ENCODE results near the gene SMARCA4. TPM values are rescaled to one million over a fixed set of nuclear protein-coding genes. Genes with fewer than 3 reads are reported as not detected.

The SMARCA4 gene
- total RNA-seq, 1 donor from 2014 or later, result 46.8 TPM

DNA sequence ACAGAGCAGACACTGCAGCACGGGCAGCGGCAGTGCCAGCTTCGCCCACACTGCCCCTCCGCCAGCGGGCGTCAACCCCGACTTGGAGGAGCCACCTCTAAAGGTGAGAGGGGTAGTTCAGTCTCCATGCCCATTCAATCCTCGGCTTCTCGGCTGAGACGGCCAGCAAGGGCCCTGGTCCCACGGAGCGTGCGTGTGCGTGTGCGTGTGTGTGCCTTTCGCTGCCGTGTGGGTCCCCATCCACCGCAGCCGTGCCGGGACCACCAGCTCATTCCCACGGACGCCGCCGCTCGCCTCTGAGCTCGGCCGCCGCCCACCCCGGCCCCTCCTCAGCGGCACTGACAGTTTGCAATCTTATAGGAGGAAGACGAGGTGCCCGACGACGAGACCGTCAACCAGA, 72.9 kb downstream of the SMARCA4 start:
- DNase-seq (ENCODE audit: low read depth in 2 of 2), result no peak

DNA sequence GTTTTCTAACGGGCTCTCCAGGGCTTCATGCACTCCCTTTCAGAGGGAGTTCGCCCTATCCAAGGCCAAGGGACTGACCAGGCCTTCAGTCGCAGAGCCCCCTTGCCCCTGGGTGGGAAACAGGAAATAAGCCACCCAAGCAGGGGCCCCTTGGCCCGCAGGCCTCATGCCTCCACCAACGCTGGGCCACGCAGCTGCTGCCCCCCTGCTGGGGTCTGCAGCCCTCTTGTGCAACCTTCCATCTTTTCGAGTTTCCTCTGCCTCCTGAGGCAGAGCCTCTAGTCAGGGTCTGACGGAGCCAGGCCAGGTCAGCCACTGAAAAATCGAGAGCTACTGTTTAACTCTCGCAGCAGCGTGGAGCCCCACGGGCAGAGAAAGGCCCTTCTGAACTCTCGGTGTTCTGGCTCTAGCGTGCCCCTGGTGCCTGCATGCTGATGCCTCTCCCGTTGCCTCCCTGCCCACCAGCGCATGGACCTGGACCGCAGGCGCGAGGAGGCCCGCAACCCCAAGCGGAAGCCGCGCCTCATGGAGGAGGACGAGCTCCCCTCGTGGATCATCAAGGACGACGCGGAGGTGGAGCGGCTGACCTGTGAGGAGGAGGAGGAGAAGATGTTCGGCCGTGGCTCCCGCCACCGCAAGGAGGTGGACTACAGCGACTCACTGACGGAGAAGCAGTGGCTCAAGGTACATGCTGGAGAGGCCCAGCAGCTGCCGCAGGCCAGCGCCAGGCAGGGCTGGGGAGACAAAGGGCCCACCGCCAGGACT, 73.8 kb downstream of the SMARCA4 start:
- no peak for DNase-seq (ENCODE audit: low read depth in 2 of 2)

DNA sequence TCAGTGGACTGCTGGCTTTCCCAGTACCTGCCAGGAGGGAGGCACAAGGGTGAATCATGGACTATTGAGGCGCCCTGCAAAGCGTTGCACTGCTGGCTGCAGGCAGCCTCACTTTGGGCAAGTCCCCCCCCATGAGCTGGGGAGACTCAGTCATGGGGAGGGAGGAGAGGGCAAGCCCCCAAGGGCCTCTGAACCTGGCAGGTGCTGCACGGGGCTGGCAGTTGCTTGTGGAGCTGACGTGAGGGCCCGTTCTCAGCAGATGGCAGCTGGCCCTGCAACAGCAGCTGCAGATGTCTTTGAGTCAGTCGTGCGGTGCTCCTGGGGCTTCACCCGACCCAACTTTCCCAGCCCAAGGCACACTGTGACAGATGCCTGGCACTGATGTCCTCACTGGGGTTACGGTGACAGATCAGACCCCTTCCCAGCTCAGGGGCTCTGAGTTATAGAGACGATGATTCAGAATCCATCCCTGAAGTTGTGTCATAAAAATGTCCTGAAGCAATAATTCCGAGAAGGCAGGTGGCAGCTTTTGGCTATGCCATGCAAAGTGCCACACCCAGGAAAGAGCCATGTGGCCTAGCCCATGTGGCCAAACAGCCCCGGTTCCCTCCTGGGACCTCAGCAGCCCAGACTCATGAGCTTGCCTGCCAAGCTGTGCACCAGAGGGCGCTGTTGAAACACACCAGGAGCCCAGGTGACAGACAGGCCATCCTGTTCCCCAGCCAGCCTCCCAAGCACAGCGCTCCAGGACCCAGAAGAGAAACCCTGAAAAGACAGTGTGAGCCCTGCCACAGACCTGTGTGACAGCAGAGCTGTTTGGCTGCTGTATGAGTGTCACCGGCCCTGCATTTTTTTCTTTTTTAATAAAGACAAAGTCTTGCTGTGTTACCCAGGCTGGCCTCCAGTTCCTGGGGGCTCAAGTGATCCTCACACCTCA, 74.9 kb downstream of the SMARCA4 start:
- peak; percentile 88 to 93 for DNase-seq (ENCODE audit: low read depth in 2 of 2)

DNA sequence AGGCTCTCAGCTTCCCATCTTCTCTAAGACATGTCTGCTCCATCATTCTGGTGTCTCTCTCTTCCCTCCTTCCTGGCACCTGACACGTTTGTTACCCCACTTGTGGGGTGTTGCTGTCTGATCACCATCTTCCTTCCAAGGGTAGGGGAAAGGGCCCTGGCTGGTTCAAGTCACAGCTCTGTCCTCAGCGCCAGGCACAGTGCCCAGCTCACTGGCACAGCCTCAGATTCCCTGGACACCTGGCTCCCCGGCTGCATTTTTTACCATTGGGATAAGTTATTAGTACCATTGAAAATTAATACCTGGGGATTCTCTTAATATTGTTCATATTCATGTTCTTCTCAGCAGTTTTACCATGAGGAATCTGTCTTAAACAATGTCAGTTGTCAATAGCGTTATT, 77.7 kb downstream of the SMARCA4 start:
- no peak for DNase-seq (ENCODE audit: low read depth in 2 of 2)

DNA sequence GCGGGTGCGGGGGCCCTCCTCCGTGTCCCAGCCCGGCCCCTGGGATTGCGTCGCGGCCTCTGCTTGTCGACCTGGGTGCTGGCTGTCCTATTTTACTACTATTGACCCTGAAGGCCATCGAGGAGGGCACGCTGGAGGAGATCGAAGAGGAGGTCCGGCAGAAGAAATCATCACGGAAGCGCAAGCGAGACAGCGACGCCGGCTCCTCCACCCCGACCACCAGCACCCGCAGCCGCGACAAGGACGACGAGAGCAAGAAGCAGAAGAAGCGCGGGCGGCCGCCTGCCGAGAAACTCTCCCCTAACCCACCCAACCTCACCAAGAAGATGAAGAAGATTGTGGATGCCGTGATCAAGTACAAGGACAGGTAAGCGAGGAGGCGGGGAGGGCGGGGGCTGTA, 80.4 kb downstream of the SMARCA4 start:
- DNase-seq (ENCODE audit: low read depth in 2 of 2), result no peak

DNA sequence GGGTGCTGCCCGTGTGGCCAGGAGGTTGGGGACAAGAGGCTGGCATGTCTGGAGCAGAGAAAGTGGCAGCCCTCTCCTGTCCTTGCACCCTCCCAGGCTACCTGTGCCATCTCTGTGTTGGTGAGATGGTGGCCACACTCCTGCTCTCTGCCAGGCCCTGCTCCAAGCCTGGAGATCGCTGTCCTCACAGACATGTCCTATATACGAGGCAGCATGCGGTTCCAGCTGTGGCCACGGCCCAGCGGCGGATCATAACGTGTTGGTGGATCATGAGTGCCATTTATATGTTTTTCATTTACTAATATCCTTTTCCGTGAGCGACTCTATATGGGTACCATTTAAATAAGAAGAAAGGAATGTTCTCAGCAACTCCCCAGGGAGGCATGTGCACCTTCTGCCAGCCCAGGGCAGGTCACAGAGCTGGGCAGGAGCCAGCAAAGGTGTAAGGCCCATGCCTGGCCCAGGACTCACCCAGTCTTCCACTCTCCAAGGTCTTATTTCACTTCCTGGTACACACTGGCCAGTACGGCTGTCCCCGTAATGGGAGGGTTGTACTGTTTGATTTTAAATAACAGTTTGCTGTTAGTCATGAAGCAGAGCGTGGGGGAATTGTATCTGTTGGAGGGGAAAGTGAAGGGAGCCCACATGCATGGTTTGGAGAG, 81.3 kb downstream of the SMARCA4 start:
- DNase-seq (ENCODE audit: low read depth in 2 of 2), result no peak

DNA sequence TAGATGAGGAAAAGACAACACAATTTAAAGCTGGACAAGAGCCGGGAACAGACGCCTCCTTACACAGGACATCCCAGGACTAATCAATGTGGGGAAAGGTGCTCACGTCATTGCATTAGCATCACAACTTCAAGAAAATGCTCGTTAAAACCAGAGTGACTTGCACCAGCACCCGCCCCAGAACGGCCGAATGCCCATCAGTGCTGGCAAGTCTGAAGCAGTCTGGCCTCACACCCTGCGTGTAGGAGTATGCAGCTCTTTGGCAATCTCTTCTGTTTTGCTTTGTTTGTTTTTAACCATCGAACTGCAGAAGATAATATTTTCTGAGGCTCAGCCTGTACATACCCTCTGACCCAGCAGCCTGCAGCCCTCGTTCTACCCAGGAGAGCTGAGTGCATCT, 83.6 kb downstream of the SMARCA4 start:
- DNase-seq (ENCODE audit: low read depth in 2 of 2), result no peak

DNA sequence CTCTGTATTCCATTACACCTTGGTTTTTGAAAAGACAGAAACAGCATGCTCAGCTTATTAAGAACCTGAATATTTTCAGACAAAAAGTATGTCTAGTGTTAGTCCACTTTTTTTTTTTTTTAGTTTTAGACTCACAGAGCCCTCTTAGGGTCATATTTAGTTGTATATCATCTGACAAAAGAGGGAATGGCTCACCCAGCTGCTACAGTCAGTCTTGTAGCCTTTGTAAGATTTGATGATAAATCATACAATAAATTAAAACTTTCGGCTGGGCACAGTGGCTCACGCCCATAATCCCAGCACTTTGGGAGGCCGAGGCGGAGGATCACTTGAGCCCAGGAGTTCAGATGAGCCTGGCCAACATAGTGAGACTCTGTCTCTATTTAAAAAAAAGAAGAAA, 84.7 kb downstream of the SMARCA4 start:
- DNase-seq (ENCODE audit: low read depth in 2 of 2), result no peak

DNA sequence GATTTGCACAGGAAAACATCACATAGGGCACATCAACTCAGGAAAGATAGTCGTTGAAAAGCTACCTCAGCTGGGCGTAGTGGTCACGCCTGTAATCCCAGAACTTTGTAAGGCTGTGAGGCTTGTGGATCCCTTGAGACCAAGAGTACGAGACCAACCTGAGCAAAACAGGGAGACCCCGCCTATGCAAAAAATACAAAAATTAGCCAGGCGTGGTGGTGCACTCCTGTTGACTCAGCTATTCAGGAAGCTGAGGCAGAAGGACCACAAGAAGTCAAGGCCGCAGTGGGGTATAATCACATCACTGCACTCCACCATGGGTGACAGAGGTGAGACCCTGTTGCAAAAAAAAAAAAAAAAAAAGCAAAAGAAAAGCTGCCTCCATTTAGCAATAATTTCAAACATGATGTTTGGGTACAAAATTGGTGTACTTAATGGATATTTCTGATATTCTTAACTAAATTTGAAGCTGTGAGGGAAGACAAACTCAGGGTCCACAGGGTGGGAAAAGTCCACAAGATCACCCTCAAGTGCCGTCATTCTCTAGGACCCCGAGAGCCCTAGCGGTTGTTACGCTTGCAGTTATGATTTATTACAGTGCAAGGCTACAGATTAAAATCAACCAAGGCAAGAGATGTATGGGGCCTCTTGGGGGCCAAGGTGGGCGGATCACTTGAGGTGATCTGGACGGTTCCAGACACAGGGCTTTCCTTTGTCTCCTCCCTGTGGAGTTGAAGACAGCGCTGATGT, 86.0 kb downstream of the SMARCA4 start:
- no peak for DNase-seq (ENCODE audit: low read depth in 2 of 2)

DNA sequence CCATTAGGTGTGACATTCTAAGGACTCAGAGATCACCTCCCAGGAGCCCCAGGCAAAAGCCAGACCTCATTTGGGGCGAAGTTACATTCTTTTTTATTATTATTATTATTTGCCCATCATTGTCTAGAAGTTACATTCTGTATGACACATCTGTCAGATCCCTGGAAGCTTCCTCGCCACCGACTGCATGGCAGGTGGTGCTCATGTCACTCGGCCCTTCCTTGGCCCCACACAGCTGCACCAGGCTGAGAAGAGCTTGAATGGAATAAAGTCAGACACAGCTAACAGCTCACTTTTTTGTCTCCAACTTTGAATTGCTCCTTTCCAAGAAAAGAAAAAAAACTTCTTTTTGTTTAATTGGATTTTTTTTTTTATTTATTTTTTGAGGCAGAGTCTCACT, 87.0 kb downstream of the SMARCA4 start:
- DNase-seq (ENCODE audit: low read depth in 2 of 2), result no peak

DNA sequence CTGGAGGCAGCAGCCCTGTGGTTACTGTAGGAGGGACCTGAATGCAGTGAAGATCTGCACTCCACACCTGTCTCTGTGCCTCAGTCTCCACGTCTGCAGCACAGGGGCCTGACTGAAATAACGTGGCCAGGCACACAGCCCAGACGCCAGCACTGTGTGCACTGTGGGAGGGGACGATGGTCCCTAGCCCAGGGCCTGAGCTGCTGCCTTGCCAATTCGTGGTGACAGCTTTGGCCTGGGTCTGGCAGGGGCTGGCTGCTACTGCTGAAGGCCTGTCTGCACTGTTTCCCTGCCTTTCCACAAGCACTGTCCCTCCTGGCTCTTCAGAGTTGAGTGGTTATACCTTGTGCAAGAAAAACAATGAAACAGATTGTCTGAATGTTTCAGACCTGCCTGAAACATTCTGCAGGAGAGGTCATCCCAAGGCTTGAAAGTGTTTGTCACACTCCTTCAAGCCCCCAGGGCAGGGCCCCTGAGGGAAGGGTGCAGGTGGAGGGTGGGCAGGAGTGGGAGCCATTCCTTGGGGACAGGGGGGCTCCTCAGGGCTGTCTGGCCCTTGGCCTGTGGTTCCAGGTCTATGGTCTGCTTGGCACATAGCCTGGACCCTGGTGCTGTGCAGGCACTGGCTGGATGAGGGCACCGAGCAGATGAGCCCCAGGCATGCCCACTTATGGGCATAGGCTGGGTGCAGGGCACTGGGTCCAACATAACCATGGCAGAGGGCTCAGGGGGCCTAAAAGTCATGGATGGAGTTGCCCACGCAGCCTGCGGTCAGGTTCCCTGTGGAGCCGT, 89.7 kb downstream of the SMARCA4 start:
- DNase-seq (ENCODE audit: low read depth in 2 of 2), result no peak

DNA sequence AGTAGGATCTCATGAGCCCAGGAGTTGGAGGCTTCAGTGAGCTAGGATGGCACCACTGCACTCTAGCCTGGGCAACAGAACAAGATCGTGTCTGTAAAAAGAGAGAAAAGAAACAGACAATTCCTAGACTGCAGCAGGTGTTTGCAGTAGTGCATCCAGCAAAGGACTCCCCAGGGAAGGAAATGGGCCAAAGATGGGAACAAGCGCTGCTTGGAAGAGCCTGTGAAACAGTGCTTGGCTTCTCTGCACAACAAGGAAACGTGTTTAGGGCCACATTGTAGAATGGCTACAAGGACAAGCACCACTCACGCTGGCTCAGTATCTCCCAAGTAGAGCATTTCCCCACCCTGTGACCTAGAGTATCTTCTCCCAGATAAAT, 93.0 kb downstream of the SMARCA4 start:
- no peak for DNase-seq (ENCODE audit: low read depth in 2 of 2)

DNA sequence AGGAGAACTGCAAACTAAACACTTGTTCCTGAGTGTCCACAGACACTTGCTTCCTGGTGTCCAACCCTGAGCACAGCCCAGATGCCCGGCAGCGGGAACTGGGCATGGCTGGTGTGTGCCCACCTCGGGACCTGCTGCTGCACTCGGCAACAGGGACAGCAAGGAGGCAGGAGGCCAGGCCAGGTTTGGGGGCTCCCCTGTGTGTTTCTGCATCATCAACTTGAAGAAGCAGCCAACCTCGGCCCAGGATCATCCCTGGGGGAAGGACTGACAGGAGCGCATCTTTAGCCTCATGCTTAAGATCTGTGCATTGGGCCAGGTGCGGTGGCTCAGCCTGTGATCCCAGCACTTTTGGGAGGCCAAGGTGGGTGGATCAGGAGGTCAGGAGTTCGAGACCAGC, 93.4 kb downstream of the SMARCA4 start:
- DNase-seq (ENCODE audit: low read depth in 2 of 2), result no peak

DNA sequence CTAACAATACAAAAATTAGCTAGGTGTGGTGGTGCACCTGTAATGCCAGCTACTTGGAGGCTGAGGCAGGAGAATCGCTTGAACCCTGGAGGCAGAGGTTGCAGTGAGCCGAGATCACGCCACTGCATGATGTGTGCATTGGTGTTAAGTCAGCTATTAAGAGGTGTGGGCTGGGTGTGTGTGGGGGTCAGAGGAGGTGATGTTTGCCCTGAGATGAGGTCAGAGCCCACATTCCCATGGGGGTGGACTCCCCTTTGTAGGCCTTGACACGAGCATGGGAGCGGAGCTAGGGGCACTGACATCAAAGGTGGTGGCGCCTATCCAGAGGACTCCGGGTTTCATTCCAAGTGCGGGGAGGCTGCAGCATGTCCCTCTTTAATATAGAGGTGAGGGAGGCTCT, 93.8 kb downstream of the SMARCA4 start:
- DNase-seq (ENCODE audit: low read depth in 2 of 2), result no peak

DNA sequence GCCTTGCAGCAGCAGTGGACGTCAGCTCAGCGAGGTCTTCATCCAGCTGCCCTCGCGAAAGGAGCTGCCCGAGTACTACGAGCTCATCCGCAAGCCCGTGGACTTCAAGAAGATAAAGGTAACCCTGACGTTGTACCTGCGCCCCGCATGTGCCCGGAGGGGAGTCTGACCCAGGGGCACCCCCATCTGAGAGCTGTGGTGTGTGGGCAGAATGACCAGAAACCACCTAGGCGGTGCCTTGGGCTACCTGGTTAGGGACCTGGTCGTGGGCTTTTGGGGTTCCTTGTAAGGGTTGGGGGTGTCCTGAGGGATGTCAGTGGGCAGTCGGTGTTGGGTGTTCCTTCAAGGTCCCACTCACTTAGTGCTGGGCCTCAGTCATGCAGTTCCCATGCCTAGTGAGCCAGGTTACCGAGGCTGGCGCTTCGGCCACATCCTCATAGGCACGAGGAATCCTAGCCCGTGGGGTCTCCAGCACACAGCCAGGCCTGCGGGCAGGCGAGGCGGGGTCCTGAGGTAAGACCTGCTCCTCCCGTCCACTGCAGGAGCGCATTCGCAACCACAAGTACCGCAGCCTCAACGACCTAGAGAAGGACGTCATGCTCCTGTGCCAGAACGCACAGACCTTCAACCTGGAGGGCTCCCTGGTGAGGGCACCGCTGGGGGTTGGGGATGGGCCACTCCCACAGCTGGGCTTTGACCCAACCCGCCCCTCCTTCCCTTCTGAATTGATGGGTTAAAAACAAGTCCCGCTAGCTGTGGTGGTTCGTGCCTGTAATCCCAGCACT, 97.6 kb downstream of the SMARCA4 start:
- no peak for DNase-seq (ENCODE audit: low read depth in 2 of 2)

DNA sequence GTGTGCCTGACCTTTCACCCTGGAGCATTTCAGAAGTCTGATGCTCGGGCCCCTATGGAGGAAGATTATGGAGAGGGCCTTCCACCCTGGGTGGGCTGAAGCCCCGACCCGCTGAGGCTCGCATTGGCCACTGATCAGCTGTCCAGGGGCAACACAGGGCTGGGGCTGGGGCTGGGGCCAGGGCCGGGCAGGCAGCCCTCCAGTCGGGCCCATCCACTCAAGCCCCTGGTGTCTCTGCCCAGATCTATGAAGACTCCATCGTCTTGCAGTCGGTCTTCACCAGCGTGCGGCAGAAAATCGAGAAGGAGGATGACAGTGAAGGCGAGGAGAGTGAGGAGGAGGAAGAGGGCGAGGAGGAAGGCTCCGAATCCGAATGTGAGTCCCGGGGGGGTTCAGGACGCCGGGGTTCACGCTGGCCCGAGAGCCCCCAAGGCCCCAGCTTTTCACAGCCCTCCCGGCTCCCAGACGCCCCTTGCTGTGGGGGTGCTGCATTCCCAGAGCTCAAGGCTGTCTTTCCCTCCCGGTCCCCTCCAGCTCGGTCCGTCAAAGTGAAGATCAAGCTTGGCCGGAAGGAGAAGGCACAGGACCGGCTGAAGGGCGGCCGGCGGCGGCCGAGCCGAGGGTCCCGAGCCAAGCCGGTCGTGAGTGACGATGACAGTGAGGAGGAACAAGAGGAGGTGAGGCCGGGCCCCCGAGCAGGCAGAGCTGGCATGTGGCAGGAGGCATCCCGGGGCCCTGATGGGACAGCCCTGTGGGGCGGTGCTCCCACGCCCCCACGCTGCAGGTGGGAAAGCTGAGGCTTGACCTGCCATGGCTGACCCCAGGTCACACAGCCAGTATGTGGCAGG, 98.9 kb downstream of the SMARCA4 start:
- DNase-seq (ENCODE audit: low read depth in 2 of 2), result no peak

DNA sequence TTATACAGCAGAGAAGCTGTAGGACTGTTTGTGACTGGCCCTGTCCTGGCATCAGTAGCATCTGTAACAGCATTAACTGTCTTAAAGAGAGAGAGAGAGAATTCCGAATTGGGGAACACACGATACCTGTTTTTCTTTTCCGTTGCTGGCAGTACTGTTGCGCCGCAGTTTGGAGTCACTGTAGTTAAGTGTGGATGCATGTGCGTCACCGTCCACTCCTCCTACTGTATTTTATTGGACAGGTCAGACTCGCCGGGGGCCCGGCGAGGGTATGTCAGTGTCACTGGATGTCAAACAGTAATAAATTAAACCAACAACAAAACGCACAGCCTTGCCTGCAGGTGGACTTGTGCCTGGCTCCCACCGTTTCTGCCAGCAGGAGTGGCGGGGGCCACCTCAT, 101.1 kb downstream of the SMARCA4 start:
- DNase-seq (ENCODE audit: low read depth in 2 of 2), result no peak

DNA sequence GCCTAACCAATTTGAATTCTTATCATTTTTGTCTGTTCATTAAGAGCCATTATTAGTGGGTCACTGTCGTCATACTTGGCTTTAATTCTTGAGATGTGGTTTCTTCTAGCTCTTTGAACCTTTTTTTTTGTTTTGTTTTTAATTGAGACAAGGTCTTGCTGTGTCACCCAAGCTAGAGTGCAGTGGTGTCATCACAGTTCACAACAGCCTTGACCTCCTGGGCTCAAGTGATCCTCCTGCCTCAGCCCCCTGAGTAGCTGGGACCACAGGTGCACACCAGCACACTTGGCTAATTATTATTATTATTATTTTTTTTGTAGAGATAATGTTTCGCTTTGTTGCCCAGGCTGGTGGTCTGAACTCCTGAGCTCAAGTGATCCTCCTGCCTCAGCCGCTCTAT, 102.6 kb downstream of the SMARCA4 start:
- no peak for DNase-seq (ENCODE audit: low read depth in 2 of 2)

DNA sequence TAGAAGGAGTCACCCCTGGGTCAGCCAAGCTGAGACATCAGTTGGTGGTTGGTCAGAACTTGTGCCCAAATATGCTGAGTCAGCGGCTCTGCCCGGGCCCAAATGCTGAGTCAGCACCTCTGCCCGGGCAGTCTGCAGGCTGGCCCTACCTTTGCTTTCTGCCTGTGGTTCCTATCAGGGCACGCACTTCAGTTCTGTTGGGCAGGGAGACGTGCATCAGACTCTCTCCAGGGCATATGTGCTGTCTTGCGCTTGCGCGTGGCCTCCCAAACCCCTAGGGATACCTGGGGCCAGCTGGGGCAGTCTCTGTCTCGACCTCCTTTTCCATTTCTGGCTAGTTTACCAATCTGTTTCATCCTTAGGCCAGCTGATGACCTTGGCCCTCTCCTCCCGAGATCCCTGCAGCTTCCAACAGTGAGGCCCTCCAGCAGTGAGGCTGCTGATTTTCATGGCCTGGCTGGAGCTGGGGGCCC, 104.0 kb downstream of the SMARCA4 start:
- DNase-seq (ENCODE audit: low read depth in 2 of 2), result no peak
